RKO (cell line): ENCODE data around the gene PEDS1.
"Not testable (repeated sequence)": the region's sequence is repeated elsewhere in the genome, so short reads cannot be mapped to it uniquely, and the experiment has no call there.

Experiments
- DNase-seq: peaks from one replicate; pipeline ENCODE4 v3.0.0-alpha.2; 2016; ENCODE audit warnings: low spot score

PEDS1 gene

DNA sequence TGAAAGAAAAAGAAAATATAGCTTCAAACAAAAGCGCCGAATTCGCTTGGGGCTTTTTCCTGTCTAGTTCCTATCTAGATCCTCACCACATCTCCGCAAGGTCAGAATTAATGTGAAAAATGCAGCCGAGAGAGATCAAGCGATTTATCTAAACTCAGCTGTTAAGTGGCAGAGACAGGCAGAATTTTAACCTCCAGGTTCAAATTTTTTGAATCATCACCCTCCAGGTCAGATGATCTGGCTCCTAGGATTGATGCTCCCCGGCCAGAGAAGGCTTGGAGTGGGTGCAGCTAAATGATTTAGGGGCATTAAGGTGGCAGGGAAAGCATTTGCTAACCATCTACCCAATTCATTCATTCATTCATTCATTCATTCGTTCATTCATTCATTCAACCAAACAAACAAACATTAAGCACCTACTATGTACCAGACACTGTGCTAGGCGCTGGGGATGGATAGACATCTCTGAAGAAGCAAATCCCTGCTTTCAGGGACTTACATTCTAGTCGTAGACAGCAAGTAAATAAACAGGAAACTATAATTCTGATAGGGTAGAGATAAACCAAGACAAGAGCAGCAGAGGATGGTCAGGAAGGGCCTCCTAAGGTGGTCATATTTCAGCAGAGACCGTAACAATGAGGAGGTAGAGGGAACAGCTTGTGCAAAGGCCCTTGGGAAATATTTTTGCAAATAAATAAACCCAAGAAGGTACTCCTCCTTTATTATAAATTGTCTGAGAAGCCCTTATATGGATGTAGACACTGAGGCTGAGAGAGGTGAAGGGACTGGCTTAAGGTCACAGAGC lies 39.9 kb downstream of the PEDS1 start:
- peak; percentile 55 for DNase-seq

DNA sequence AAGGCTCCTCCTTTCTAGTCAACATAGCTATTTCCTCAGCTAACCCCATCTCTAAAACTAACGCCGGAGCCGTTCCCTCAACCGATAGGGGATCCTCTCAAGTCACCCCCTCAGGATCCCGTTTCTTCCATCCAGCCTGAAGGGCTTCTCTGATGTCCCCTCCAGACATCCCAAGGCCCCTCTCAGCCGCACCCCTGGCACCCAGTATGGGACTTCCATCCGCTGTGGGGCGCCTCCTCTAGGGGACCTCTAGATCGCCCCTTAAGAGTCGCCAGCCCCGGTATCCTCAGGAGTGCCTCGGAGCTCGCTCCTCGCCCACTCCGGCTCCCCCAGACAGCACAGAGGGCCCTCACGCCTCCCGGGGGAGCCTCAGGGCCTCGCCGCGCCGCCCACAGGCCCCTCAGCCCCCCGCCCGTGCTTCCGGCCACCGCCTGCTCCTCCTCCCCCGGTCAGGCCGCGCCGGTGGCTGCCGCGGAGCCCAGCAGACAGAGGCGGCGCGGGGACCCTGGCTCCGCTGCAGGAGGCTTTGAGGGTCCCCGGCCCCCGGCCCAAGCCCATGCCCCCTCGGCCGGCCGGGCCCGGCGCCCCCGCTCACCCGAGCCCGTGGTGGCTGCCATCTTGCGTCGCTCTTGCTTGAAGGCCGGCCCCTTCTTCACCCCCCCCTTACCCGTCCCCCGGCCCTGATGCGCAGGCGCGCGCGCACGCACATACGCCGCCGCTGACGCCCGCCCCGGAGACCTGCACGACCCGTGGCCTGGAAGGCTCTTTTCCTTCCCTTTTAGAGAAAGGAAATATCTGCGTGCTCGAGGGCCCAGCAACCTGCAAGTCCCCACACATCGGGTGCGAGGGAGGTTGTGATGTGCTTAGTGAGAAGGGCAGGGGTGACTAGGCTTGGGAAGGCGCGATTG lies 40.8 kb downstream of the PEDS1 start, which contains the start of gene UBE2V1:
Gene UBE2V1, minus strand, starts transcription at position 639 of the 908 bp plus-strand sequence. Its CDS starts 22 bp downstream, at position 617.
- DNase-seq, result peak; percentile 93

DNA sequence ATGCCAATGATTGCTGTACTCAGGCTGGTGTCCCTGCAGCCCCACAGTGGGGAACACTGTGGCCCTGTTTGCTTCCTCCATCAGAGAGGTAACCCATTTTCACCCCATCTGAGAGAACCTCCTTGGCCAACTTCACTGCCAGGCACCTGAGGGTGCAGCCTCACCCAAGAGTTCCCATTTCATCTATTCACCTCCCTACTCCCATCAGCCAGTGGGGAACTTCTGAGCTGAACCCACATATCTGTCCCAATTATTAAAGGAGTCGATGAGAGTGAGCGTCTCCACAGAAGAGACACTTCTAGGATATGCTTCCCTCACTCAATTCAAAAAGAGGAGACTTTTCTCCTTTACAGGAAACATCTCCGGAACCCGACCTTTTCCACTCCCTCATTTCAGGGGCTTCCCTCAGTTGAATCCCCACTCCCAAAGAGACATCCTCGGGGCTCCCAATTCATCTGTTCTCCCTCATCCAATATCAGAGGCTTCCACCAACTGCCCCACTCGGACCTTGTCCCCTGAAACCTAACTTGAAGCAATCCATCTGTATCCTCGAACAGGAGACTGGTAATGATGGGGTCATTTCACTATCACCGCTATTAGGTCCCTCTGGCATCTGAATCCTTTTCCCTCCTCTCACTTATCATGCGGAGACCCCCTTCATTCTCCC lies 41.6 kb downstream of the PEDS1 start:
- DNase-seq, result peak; percentile 32

DNA sequence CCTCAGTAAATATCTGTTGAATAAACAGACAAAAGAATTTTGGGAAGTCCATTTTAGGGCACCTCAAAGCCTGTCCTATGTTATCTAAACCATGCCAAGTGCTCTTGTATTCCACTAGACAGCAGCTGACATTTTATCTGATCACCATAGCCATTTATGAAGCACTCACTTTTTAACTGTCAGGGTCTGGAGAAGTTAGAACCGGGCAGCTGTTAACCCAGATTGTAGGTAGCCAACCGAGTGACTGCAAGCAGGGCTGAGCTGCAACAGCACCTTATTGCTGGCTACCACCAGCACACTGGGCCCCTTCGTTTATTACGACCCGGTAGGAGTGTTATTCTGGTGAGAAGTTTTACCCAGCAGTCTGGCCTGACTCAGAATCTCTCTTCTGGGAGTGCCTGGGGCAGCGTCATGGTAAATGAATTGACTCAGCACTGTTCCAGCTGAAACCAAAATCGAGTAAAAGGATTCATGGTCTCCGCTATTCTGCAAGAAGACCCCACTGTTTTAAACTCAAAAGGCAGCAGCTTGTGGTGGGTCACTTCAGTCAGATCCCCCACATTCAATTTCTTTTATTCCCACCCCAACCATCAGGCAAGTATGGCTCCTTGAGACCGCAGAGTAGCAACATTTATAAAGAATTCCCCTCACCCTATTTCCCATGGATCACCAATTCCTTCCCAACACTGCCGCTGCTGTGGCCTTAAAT lies 42.2 kb downstream of the PEDS1 start:
- peak; percentile 86 for DNase-seq

DNA sequence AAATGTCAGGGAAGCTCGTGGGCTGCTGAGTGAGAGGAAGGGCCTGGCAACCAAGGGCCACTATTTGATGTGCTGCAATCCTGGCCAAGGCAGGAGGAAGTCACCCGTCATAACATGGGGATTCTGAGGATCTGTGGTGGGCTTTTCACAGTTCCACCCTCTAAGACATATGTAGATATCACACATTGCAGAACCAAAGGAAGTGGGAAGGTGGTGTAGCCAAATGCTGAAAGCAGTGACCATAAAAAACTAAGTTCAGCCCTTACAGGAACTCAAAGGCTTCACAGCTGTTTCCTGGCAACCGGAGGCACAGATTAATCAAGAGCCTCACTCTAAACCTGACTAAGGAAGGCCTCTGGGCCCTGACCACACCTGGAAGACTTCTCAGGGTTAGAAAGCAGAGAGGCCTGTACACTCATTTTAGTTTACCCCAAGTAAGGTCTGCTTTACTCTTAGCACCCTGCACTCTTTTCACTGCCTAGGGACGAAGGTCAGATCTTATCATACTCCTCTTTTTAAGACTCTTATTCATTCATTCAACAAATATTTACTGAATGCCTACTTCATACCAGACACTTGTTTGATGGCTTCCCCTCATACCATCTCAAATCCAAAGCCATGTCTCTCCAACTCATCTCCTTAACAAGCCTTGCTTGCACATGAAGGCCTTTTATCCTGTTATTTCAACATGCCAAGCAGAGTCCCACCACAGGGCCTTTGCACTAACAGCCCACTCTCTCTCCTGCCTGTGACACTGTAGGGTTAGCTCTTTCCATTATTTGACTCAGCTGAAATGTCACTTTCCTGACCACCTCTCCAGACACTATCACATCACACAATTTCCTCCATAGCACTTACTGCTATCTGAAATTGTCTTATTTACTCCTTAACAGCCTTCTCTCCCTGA lies 43.1 kb downstream of the PEDS1 start:
- DNase-seq, result no peak

DNA sequence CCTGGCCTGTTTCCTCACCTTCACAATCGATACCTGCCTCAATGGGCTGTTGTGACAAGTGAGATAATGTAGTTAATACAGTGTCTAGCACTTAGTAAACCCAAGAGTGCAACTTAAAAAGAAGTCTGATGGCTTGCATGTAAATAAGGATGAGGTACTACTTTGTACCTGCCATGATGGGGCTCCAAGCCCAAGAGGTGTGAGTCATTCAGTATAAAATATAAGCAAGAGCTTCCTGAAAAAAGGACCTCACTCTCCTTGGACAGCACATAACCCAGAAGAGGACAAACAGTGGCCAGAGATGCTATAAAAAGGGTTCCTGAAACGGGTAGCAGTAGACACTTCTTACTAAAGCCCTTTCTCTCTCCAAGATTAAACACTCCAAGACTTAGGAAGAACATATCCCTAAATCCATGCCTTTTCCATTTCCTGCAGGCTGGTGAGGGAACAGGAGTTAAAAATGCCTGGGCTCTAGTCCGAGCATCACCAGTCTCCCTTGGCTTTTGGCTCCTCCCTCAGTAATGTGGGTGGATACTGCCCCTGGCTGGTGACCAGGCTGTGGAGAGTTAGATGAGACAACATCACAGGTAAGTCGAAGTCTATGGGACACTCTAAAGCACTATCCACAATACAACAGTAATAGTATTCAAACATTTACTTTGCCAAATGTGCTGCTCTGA lies 44.8 kb downstream of the PEDS1 start:
- no peak for DNase-seq

- no peak for DNase-seq
These were observed 45.7 kb downstream of the PEDS1 start for GRCh38 chr20:50107796-50108331.

GRCh38 chr20:50107086-50107660 lies 46.4 kb downstream of the PEDS1 start:
- no peak for DNase-seq

- not testable (repeated sequence) for DNase-seq
These were observed 46.9 kb downstream of the PEDS1 start for GRCh38 chr20:50106669-50107068.
